ENCODE measurements around the gene SPEG.

DNA sequence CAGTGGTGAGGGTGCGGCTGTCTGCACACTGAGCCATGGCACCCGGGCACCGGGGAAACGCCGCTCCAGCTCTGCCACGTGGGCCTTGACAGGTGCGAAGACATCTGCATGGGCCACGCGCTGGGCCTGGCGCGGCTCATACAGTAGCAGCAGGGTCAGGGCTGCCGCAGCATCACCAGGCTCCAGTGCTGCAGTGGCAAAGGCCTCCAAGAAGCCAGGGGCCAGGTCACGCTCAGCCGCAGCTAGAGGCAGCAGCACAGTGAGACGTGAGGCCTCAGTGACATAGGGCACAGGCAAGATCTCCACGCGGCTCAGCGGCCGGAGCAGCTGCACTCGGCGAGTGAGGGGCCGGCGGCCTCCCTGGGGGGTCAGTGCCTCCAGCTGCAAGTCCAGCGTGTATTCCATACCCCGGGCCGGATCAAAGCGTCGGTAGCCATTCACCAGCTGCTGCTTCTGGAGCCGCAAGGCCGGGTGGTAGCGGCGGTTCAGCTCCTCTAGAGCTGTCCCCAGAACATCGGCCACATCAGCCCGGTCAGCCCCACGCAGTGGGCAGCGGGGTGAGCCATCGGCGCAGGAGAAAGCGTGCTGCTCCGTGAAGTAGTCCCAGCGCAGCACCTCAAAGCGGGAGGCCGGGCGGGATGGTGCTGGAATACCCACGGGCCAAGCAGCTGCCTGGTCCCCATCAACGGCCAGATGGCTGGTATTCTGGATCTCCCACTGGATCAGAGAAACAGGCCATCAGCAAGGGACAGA, 105.5 kb downstream of the SPEG start:
- TF ChIP-seq, protein P1, sequence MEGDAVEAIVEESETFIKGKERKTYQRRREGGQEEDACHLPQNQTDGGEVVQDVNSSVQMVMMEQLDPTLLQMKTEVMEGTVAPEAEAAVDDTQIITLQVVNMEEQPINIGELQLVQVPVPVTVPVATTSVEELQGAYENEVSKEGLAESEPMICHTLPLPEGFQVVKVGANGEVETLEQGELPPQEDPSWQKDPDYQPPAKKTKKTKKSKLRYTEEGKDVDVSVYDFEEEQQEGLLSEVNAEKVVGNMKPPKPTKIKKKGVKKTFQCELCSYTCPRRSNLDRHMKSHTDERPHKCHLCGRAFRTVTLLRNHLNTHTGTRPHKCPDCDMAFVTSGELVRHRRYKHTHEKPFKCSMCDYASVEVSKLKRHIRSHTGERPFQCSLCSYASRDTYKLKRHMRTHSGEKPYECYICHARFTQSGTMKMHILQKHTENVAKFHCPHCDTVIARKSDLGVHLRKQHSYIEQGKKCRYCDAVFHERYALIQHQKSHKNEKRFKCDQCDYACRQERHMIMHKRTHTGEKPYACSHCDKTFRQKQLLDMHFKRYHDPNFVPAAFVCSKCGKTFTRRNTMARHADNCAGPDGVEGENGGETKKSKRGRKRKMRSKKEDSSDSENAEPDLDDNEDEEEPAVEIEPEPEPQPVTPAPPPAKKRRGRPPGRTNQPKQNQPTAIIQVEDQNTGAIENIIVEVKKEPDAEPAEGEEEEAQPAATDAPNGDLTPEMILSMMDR (IDR thresholded peaks at IDR 0.05 in 2 of 3, conservative IDR thresholded peaks at IDR 0.05 in 1 of 3; ENCODE audit: borderline replicate concordance in 1 of 3, insufficient read depth in 1 of 3, low read depth in 2 of 3, low read length in 2 of 3), result no peak
- TF ChIP-seq, protein P2, sequence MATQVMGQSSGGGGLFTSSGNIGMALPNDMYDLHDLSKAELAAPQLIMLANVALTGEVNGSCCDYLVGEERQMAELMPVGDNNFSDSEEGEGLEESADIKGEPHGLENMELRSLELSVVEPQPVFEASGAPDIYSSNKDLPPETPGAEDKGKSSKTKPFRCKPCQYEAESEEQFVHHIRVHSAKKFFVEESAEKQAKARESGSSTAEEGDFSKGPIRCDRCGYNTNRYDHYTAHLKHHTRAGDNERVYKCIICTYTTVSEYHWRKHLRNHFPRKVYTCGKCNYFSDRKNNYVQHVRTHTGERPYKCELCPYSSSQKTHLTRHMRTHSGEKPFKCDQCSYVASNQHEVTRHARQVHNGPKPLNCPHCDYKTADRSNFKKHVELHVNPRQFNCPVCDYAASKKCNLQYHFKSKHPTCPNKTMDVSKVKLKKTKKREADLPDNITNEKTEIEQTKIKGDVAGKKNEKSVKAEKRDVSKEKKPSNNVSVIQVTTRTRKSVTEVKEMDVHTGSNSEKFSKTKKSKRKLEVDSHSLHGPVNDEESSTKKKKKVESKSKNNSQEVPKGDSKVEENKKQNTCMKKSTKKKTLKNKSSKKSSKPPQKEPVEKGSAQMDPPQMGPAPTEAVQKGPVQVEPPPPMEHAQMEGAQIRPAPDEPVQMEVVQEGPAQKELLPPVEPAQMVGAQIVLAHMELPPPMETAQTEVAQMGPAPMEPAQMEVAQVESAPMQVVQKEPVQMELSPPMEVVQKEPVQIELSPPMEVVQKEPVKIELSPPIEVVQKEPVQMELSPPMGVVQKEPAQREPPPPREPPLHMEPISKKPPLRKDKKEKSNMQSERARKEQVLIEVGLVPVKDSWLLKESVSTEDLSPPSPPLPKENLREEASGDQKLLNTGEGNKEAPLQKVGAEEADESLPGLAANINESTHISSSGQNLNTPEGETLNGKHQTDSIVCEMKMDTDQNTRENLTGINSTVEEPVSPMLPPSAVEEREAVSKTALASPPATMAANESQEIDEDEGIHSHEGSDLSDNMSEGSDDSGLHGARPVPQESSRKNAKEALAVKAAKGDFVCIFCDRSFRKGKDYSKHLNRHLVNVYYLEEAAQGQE (IDR thresholded peaks at IDR 0.05; ENCODE audit: low read depth), result no peak
- no peak for TF ChIP-seq YY1 (IDR thresholded peaks at IDR 0.05; ENCODE audit: extremely low read depth, insufficient replicate concordance, low read depth, low read length)
- TF ChIP-seq POLR2AphosphoS5 (IDR thresholded peaks at IDR 0.05; ENCODE audit: low read depth, low read length), result peak; percentile 35; the same call in 1 of the 2 replicates
- TF ChIP-seq POLR2A (IDR thresholded peaks at IDR 0.05; ENCODE audit: borderline replicate concordance, extremely low read depth, insufficient read depth, insufficient read length), result no peak
- TF ChIP-seq EZH2 (IDR thresholded peaks at IDR 0.05), result no peak
- TF ChIP-seq SIN3A (IDR thresholded peaks at IDR 0.05; ENCODE audit: low read depth), result no peak
- no peak for TF ChIP-seq CEBPB (IDR thresholded peaks at IDR 0.05; ENCODE audit: low read depth)
- TF ChIP-seq, protein P3, sequence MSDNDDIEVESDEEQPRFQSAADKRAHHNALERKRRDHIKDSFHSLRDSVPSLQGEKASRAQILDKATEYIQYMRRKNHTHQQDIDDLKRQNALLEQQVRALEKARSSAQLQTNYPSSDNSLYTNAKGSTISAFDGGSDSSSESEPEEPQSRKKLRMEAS (IDR thresholded peaks at IDR 0.05), result no peak
- no peak for TF ChIP-seq RAD21 (IDR thresholded peaks at IDR 0.05; ENCODE audit: low read depth)
